NCI-H2227 (cell line): ENCODE measurements around the gene VKORC1L1.
"Not testable (repeated sequence)": the region's sequence is repeated elsewhere in the genome, so short reads cannot be mapped to it uniquely, and the experiment has no call there.

Experiments used
- DNase-seq: peaks from one replicate; lab custom pipeline; 2025; ENCODE audit not compliant: unreplicated experiment; lab: John Stamatoyannopoulos, UW

VKORC1L1 gene

DNA sequence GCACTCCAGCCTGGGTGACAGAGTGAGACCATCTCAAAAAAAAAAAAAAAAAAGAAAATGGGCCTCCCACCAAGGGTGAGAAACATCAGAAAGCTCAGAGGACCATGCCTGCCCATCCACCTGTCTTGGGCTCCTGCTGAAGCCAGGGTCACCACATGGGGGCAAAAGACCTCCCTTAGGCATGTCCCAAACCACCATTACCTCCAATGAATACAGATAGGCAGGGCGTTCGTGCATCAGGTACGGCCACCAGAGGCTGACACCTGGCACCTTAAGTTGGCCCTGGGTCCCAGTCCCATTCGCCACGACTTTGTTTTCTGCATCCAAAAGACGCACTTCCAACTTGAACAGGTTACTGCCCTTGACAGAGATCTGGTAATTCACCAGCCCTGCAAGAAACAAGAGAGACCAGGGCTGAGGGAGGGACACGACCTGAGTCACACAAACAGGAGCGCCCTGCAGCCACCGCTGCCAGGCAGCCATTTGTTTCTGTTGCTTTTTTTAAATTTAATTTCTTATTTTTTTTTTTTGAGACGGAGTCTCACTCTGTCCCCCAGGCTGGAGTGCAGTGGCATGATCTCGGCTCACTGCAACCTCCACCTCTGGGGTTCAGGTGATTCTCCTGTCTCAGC lies 103.1 kb downstream of the VKORC1L1 start:
- DNase-seq, result no peak

DNA sequence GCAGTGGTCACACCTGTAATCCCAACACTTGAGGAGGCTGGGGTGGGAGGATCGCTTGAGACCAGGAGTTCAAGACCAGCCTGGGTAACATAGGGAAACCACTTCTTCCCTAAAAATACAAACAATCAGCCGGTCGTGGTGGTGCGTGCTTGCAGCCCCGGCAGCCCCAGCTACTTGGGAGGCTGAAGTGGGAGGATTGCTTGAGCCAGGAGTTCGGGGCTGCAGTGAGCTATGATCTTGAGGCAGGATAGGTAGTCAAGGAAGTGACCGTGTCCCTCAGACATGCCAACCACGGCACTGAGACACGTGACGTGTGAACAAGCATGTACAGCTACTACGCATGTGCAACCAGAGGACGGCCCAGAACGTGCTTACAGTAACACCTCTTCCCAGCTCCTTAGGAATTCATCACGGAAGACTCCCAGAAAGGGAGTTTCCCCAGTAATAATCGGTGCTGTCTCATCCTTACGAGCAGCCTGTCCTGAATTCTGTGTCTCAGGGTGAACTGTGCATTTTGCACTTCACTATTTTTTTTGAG lies 103.9 kb downstream of the VKORC1L1 start:
- DNase-seq, result no peak

DNA sequence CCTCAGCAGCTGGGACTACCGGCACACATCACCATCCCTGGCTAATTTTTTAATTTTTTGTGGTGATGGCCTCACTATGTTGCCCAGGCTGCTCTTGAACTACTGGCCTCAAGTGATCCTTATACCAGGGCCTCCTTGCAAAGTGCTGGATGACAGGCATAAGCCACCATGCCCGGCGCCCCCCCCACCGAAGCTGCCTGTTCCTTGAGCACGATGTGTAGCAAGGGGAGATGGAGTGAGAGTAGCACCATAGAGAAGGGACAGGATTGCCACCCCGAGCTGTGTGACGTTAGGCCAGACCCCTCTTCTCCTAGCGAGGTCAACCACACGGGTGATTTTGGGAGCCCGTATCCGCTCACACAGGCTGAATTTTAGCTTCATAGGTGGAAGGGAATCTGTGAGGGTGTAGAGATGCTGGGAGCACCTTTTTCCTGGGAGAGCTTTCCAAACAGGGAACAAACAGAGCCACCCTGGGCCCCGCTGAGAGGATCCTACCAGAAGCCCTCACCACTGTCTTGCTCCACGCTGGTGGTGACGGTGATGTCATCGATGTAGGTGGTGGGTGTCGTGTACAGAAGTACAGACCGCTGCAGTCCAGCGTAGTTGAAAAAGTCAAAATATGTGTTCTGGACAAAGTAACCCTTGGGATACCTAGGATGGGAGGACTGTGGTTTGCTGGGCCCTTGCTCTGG lies 106.2 kb downstream of the VKORC1L1 start:
- no peak for DNase-seq

DNA sequence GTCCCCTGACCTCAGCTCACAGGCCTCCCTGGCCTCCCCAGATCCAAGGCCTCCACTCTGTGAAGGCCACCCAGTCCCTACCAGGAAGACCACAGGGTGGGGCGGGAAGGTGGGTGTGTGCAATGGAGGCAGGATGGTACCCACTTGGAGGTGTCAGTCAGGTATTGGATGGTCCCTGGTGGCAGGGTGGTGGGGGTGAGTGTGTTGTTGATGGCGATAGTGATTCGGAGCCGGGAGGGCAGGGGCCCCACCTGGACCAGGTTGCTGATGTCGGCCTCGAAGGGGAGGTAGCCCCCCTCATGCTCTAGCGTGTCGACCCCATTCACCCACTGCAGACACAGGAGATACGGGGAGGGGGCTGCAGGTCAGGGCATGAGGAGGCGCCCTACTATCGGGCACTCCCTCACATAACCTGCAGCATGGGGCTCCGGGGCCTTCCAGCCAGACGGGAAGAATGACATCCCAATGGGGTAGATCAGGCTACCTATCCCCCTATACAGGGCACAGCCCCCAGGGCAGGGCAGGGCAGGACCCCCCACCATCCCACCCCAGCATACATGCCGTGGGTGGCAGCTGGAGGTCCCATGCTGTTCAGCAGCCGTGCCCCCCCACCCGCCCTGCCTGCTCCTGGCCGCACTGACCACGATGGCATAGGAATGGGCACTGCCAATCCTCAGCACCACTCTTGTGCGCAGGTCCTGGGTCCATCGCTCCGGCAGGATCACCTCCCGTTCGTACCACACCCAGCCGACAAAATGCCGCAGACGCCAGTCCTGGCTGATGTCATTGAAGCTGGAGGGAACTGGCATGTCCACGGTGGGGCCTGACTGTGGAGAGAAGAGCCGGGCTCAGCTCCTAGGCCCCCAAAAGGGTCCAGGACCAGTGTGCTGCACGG lies 107.0 kb downstream of the VKORC1L1 start:
- DNase-seq, result no peak

DNA sequence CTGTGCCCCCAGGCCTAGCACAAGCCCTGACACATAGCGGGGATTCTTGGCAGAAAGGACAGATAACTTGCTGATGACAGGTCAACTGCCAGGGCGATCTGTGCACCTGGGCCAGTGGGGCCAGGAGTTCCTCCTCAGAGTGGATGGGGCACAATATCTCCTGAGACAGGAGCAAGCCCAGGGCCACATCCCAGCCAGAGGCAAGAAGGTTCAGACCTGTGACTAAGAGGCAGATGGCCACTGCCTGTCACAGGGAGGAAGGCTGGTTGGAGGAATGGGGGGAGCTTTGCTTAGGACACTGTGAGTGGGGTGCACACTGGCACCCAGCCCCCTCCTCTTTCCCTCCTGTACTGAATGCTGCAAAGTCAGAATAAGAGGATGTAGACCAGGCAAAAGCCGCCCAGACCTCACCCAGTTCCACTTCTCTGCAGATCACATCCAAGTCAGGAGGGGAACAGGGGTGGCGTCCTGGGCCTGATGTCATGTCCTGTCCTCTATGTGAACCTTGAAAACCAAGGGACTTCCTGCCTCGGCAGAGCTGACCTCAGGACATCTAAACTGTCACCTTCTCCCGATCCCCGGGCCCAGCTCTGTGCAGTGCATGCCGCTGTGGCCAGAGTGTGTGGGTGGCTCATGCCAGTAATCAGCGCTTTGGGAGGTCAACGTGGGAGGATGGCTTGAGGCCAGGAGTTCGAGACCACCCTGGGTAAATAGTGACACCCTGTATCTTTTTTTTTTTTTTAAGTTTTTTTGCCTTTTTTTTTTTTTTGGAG lies 107.8 kb downstream of the VKORC1L1 start:
- no peak for DNase-seq

DNA sequence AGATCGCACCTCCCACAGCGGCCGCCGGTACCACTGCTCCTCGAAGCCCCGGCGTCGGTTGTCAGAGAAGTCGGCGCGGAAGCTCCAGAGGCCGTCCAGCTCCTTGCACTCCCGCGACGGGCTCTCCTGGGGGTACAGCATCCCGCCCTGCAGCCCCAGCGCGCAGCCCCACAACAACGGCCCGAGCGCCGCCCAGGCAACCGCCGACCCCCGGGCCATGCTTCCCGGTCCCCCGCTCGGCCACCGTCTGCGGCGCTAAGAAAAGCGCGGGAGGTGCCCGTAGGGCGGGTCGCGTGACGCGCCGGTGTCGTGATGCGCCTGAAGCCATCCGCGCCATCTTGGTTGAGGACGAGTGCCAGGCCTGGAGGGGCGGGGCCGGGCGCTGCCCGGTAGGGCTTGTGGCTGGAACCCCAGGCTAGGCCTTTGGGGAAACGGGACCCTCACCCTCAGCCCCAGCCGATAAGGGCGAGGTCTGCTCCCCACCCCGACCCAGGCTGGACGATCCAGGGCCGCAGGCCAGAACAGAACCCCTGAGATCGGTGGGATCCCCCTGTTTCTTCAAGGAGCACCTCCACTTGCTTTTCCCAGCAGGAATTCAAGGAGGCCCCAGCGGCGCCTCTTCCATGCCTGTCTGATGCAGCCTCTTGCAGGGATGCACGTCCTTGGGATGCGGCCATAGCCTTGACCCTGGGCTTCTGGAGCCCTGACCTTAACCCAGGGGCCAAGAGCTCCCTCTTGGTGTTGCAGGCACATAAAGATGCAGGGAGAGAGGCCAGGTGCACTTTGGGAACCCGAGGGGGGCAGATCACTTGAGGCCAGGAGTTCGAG lies 109.3 kb downstream of the VKORC1L1 start, which contains the start of gene GUSB:
GUSB (minus strand) TSS at position 249 of the 828 bp plus-strand sequence; CDS start at position 219, 30 bp downstream.
- peak; percentile 98 for DNase-seq

DNA sequence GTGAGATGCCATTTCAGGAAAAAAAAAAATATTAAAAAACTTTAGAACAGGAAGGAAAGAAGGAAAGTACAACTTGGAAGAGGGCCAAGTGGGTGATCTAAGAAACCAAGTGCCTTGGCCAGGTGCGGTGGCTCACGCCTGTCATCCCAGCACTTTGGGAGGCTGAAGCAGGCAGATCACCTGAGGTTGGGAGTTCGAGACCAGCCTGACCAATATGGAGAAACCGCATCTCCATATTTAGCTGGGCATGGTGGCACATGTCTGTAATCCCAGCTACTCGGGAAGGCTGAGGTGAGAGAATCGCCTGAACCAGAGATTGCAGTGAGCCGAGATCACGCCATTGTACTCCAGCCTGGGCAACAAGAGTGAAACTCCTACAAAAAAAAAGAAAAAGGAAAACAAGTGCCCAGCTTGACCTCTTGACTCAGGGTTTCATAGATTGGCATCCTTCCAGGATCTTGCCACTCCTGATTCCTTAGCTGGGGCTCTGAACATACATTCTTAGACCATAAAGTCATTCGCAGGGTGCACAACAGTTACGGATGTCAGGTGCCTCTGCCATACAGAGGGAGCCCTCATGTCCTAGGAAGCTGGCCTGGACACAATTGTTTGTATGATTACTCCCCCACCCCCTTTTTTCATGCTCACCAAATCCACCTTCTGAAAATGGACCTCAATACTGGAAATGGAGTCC lies 111.2 kb downstream of the VKORC1L1 start:
- no peak for DNase-seq

DNA sequence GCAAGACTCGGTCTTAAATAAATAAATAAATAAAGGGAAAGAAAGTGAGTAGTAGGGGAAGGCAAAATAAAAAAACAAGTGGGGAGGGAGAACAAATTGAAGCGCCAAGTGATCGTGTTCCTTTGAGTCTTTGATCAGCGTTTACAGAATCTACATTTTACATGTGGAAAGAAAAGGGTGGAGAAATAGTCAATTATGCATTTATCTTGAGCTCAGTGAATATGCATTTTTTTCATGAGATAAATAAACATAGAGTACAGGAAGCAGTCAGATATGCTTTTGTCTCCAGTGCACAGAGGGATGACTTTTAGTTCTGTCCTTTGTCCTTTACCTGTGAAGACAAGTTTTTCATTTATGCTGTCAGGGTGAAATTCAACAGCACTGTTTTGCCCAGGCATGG lies 115.2 kb downstream of the VKORC1L1 start:
- DNase-seq, result no peak

DNA sequence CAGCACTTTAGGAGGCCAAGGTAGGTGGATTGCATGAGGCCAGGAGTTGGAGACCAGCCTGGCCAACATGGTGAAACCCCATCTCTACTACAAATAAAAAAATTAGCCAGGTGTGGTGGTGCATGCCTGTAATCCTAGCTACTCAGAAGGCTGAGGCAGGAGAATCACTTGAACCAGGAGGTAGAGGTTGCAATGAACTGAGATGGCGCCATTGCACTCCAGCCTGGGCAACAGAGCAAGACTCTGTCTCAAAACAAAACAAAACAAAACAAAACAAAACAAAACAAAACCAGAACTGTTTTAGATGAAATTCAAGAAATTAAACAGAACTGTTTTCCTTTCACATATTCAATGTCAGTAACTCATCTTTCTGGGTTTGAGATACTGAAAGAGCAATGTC lies 115.6 kb downstream of the VKORC1L1 start:
- DNase-seq, result not testable (repeated sequence)

DNA sequence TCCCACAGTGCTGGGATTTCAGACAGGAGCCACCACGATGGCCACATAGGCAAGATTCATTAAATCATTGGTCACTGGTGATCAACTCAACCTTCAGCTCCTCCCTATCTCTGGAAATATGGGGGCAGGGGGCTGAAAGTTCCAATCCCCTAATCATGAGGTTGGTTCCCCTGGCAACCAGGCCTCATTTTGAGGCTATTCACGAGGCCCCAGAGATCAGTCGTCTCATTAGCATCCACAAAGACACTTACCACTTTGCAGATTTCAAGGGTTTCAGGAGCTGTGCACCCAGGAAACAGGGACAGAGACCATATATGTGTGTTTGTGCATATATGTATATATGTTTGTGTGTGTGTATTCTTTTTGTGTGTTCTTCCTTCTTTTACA lies 116.8 kb downstream of the VKORC1L1 start:
- DNase-seq, result no peak

DNA sequence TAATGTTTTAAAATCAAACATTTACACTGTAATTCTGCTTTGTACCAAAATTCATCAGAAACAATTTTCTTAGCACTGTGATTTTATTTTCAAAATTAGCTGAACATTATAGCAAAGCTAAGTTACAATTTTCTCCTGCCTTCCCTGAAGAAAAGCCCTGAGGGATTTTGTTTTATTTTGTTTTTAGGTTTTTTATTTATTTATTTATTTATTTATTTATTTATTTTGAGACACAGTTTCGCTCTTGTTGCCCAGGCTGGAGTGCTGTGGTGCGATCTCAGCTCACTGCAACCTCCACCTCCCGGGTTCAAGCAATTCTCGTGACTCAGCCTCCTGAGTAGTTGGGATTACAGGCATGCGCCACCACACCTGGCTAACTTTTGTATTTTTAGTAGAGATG lies 119.0 kb downstream of the VKORC1L1 start:
- not testable (repeated sequence) for DNase-seq

DNA sequence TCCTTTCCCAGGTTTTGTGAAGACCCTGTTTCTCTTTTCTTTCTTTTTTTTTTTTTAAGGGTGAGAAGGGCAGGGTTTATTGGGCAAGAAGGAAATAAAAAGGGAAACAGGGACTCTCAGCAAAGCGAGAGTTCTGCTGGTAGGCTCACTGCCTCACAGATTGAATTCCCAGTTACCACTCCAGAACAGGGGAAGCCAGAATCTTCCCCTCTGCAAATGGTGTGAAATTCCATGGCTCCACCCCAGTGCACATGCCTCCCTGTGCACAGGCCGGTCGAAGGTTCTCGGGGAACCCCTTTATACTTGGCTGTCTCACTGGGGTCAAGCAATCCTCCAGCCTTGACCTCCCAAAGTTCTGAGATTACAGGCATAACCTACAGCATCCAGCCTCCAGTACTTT lies 119.7 kb downstream of the VKORC1L1 start:
- DNase-seq, result no peak

DNA sequence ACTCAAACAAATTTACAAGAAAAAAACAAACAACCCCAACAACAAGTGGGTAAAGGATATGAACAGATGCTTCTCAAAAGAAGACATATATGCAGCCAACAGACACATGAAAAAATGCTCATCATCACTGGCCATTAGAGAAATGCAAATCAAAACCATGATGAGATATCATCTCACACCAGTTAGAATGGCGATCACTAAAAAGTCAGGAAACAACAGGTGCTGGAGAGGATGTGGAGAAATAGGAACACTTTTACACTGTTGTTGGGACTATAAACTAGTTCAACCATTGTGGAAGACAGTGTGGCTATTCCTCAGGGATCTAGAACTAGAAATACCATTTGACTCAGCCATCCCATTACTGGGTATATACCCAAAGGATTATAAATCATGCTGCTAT lies 122.1 kb downstream of the VKORC1L1 start:
- not testable (repeated sequence) for DNase-seq

DNA sequence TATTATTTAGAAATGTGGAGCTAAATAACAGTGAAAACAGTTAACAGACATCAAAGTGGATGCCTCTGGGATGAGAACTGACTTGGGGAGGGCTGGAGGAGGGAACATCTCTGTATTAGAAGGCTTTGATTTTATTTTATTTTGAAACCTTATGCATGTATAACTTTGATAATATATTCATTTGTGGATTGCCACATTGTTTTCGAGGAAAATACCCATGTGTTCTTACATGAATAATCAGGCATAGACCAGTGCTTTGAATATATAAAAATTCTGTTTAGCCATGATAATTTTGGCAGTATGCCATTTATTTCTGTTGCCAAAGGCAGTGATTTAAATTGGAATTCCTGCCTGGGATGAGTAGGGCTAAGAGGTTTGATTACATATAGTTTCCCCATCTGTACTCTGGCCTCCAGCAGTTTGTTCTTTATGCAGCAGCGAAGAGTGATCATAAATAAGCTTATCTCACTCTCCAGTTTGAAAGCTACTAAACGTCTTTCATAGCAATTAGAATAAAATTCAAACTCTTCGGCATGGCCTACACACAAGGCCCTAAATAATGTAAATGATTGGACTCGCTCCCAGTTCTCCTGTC lies 128.0 kb downstream of the VKORC1L1 start:
- not testable (repeated sequence) for DNase-seq

DNA sequence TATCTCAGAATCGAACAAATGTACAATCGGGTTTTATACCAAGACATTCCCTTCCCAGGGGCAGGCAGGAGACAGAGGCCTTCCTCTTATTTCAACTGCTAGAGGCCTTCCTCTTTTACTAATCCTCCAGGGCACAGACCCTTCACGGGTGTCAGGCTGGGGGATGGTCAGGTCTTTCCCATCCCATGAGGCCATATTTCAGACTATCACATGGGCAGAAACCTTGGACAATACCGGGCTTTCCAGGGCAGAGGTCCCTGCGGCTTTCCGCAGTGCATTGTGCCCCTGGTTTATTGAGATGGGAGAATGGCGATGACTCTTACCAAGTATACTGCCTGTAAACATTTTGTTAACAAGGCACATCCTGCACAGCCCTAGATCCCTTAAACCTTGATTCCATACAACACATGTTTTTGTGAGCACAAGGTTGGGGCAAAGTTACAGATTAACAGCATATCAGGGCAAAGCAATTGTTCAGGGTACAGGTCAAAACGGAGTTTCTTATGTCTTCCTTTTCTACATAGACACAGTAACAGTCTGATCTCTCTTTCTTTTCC lies 132.3 kb downstream of the VKORC1L1 start:
- not testable (repeated sequence) for DNase-seq

DNA sequence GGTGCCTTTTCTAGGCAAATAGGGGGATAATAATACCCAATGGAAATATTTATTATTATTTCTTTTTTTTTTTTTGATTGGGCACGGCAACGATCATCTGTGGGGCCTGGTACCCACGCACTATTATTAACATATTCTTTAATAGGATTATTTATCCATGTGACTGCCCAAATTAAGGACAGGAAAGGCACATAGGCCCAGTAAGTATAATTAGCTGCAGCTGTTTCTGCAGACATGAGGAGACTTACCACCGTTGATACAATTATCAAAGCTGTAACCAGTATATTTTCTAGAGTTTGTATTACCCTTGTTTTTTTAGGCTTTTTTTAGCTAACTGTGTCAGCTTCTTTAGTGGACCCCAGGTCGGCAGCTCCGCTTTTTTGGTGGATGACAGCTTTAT lies 134.4 kb downstream of the VKORC1L1 start:
- DNase-seq, result no peak
